Upper lobe of left lung (tissue), 4 donors: Measurements from ENCODE around the gene TRAPPC11.

ENCODE experiments used
- CTCF ChIP-seq, 6 experiments: fragments of 450-650 bp in 4 of 6; fragments of 200-600 bp in 2 of 6; sonication (generic) in 2 of 6; IDR thresholded peaks; one replicate each; pipeline ENCODE4 v1.5.1; 2016 to 2019; ENCODE audit warnings: antibody characterized with exemption in 6 of 6
- EP300 ChIP-seq, 4 donors: sonication (generic); formaldehyde crosslinking; IDR thresholded peaks; one replicate each; pipeline ENCODE4 v1.5.1; 2017; ENCODE audit warnings: antibody characterized with exemption in 4 of 4, control low read depth in 2 of 4
- POLR2A ChIP-seq, 4 donors: fragments of 450-650 bp; IDR thresholded peaks; one replicate each; pipeline ENCODE4 v1.5.1; 2016 to 2017; ENCODE audit warnings: antibody characterized with exemption in 4 of 4, mild to moderate bottlenecking in 2 of 4
- POLR2AphosphoS5 ChIP-seq, 2 donors: sonication (generic); formaldehyde crosslinking; IDR thresholded peaks; one replicate each; pipeline ENCODE4 v1.5.1; 2017; ENCODE audit warnings: antibody characterized with exemption in 2 of 2

- TF ChIP-seq POLR2A (IDR thresholded peaks at IDR 0.05) = no peak
- no peak for TF ChIP-seq CTCF (IDR thresholded peaks at IDR 0.05)
- no peak for TF ChIP-seq POLR2AphosphoS5 (IDR thresholded peaks at IDR 0.05)
- TF ChIP-seq EP300 (IDR thresholded peaks at IDR 0.05) = no peak
Measured at GRCh38 chr4:183617075-183617474, 42.0 kb upstream of the TRAPPC11 start.
